Measurements from ENCODE around the gene SDC1. TPM values are rescaled to one million over a fixed set of nuclear protein-coding genes. Genes with fewer than 3 reads are reported as not detected.
A peak's percentile ranks its signal among the peaks of the same experiment; 100 is the strongest.

SDC1 gene
- total and polyA plus RNA-seq, 9 donors = 0.62 to 9.1 (median 3.8) TPM

GRCh38 chr2:20179466-20179754, 45.5 kb downstream of the SDC1 start:
- intact Hi-C loops (cut with DNase I) = no loop called here
- 93 to 98% (median 97%) methylated on average over 3 of the region's 3 CpGs for WGBS, 3 donors
- Histone ChIP-seq H3K36me3 (no peaks in the 10 kb centered on the region), H3K4me1 (ENCODE audit: insufficient read depth) (no peaks in the 10 kb centered on the region), H3K27ac (no peak overlapping the region), H3K27me3 (no peaks in the 10 kb centered on the region), H3K4me3 (no peak overlapping the region), H3K9me3 (no peaks in the 10 kb centered on the region)
- no peak for TF ChIP-seq POLR2A (IDR thresholded peaks at IDR 0.05)
- TF ChIP-seq CTCF (IDR thresholded peaks at IDR 0.05) = no peak
- no peak for TF ChIP-seq EP300 (IDR thresholded peaks at IDR 0.05)
- peak in 1 of 5 donors; percentile 3 for DNase-seq

GRCh38 chr2:20178666-20179465, 46.1 kb downstream of the SDC1 start:
- 74 to 83% (median 79%) methylated on average over 10 of the region's 10 CpGs for WGBS, 3 donors
- no peak overlapping the region for H3K27ac ChIP-seq
- intact Hi-C loops (cut with DNase I) = no loop called here

GRCh38 chr2:20178249-20178607, 46.7 kb downstream of the SDC1 start:
- Histone ChIP-seq H3K9me3 (no peaks in the 10 kb centered on the region), H3K27ac (no peak overlapping the region), H3K36me3 (no peaks in the 10 kb centered on the region), H3K27me3 (no peaks in the 10 kb centered on the region), H3K4me3 (no peak overlapping the region), H3K4me1 (ENCODE audit: insufficient read depth) (no peaks in the 10 kb centered on the region)
- 85 to 89% (median 87%) methylated on average over 14 of the region's 14 CpGs for WGBS, 3 donors
- no peak for TF ChIP-seq EP300 (IDR thresholded peaks at IDR 0.05)
- TF ChIP-seq POLR2A (IDR thresholded peaks at IDR 0.05) = no peak
- TF ChIP-seq CTCF (IDR thresholded peaks at IDR 0.05) = no peak
- intact Hi-C loops (cut with DNase I) = no loop called here
- peak in 1 of 5 donors; percentile 13 for DNase-seq

More at GRCh38 chr2:20178666-20179465, 46.1 kb downstream of the SDC1 start:
- Histone ChIP-seq H3K9me3 (no peaks in the 10 kb centered on the region), H3K27me3 (no peaks in the 10 kb centered on the region), H3K4me1 (ENCODE audit: insufficient read depth) (no peaks in the 10 kb centered on the region), H3K4me3 (no peak overlapping the region), H3K36me3 (no peaks in the 10 kb centered on the region)
- DNase-seq = peak in 2 of 5 donors; percentile 2 to 8
- TF ChIP-seq EP300 (IDR thresholded peaks at IDR 0.05) (no peak), POLR2A (IDR thresholded peaks at IDR 0.05) (no peak), CTCF (IDR thresholded peaks at IDR 0.05) (no peak)

- no peak for DNase-seq
- Histone ChIP-seq H3K4me1 (ENCODE audit: insufficient read depth) (no peaks in the 10 kb centered on the region), H3K27me3 (no peaks in the 10 kb centered on the region), H3K27ac (no peak overlapping the region), H3K36me3 (no peaks in the 10 kb centered on the region), H3K9me3 (no peaks in the 10 kb centered on the region), H3K4me3 (no peak overlapping the region)
- TF ChIP-seq POLR2A (IDR thresholded peaks at IDR 0.05) (no peak), EP300 (IDR thresholded peaks at IDR 0.05) (no peak), CTCF (IDR thresholded peaks at IDR 0.05) (no peak)
- WGBS, 3 donors = 87% methylated on average over 10 of the region's 10 CpGs
- intact Hi-C loops (cut with DNase I) = no loop called here
Measured at GRCh38 chr2:20177556-20178248, 47.2 kb downstream of the SDC1 start.

All from ovary (tissue), 9 donors.